CD4-positive, CD25-positive, alpha-beta regulatory T cell (primary cell): Measurements from ENCODE around the gene VPS45. TPM values are rescaled to one million over a fixed set of nuclear protein-coding genes. Genes with fewer than 3 reads are reported as not detected.
A peak's percentile ranks its signal among the peaks of the same experiment; 100 is the strongest.

Experiments
- ATAC-seq, 2 donors: fragments of 150-1000 bp; cut with Tn5 transposase; one replicate each; pipeline ENCODE4 v1.10.0; 2021; ENCODE audit warnings: low read depth in 2 of 2, moderate number of reproducible peaks in 2 of 2, moderate library complexity in 1 of 2
- DNase-seq, 3 donors: peaks; one replicate each; pipeline versions ENCODE4 v3.0.0 to v3.0.0-alpha.2; 2012 to 2022; ENCODE audit warnings: mixed read lengths in 1 of 3
- H3K27ac ChIP-seq: one replicate; pipeline ENCODE4 v1.7.0; 2013; ENCODE audit warnings: mild to moderate bottlenecking, low read length; ENCODE audit not compliant: insufficient read depth, poor library complexity, severe bottlenecking
- H3K27me3 ChIP-seq: one replicate; pipeline ENCODE4 v1.7.0; 2013; ENCODE audit warnings: low read length; ENCODE audit not compliant: control insufficient read depth, insufficient read depth
- H3K36me3 ChIP-seq: one replicate; pipeline ENCODE4 v1.7.0; 2013; ENCODE audit warnings: mild to moderate bottlenecking, low read length, moderate library complexity; ENCODE audit not compliant: control insufficient read depth, insufficient read depth
- H3K4me1 ChIP-seq: 2 replicates; pipeline ENCODE4 v1.7.0; 2013; ENCODE audit warnings: mild to moderate bottlenecking, low read length; ENCODE audit not compliant: insufficient read depth, control insufficient read depth, poor library complexity, severe bottlenecking
- H3K4me3 ChIP-seq: one replicate; pipeline ENCODE4 v1.7.0; 2013; ENCODE audit warnings: low read depth, mild to moderate bottlenecking, low read length, moderate library complexity
- H3K9me3 ChIP-seq, 2 experiments: 1 replicate in 1 of 2; 2 replicates in 1 of 2; pipeline ENCODE4 v1.7.0; 2013; ENCODE audit warnings: low read length in 2 of 2, mild to moderate bottlenecking in 1 of 2, moderate library complexity in 1 of 2; ENCODE audit not compliant: control insufficient read depth in 2 of 2
- H3K27ac Mint-ChIP-seq, 3 donors: one replicate each; pipeline ENCODE4 v1.8.0; 2020 to 2022; ENCODE audit warnings: mild to moderate bottlenecking in 3 of 3, mixed read lengths in 3 of 3, moderate library complexity in 2 of 3
- H3K27me3 Mint-ChIP-seq: one replicate; pipeline ENCODE4 v1.8.0; 2022; ENCODE audit warnings: mild to moderate bottlenecking, mixed read lengths
- H3K36me3 Mint-ChIP-seq: one replicate; pipeline ENCODE4 v1.8.0; 2020; ENCODE audit warnings: mixed read lengths
- H3K4me1 Mint-ChIP-seq, 4 donors: one replicate each; pipeline ENCODE4 v1.8.0; 2020 to 2022; ENCODE audit warnings: mixed read lengths in 4 of 4, mild to moderate bottlenecking in 1 of 4
- H3K4me3 Mint-ChIP-seq, 4 donors: one replicate each; pipeline ENCODE4 v1.8.0; 2020 to 2022; ENCODE audit warnings: mild to moderate bottlenecking in 4 of 4, mixed read lengths in 4 of 4, moderate library complexity in 3 of 4
- H3K9me3 Mint-ChIP-seq, 7 donors: one replicate each; pipeline ENCODE4 v1.8.0; 2020 to 2022; ENCODE audit warnings: mixed read lengths in 7 of 7, mild to moderate bottlenecking in 3 of 7, moderate library complexity in 2 of 7
- polyA plus RNA-seq, 4 donors: library from polyadenylated mRNA; unstranded; fragments of 300-500 nt; fragmentation: Illumina TruSeq; gene quantifications; one replicate each; pipeline ENCODE4 v1.2.3, GENCODE V29; 2021
- total RNA-seq: library from RNA; stranded (reverse); gene quantifications from one replicate; pipeline ENCODE4 v1.2.3, GENCODE V29; 2022

VPS45 gene
- total and polyA plus RNA-seq, 5 donors from 2014 or later = 23.4 to 27.8 (median 26.3) TPM

DNA sequence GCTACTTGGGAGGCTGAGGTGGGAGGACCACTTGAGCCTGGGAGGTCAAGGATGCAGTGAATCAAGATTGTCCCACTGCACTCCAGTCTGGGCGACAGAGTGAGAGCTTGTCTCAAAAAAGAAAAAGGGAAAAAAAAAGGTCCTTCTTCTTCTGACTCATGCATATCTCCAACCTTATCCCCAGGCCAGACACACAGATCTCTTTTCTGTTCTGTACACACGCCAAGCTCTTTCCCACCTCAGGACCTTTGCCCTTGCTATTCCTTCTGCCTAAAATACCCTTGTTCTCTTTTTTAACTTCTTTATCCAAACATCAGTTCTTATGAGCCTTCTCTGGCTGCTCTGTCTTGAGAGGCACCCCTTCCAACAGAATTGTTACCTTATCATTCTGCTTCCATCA is 104.2 kb downstream of the VPS45 start:
- Mint-ChIP-seq H3K4me1 (no peaks in the 10 kb centered on the region), H3K4me3 (no peak overlapping the region), H3K36me3 (no peaks in the 10 kb centered on the region), H3K9me3 (no peaks in the 10 kb centered on the region), H3K27ac (no peak overlapping the region), H3K27me3 (peaks cover 5% of the 10 kb centered on the region)
- Histone ChIP-seq H3K27me3 (no peaks in the 10 kb centered on the region), H3K27ac (no peak overlapping the region), H3K4me1 (peaks cover 3% of the 10 kb centered on the region), H3K4me3 (no peak overlapping the region), H3K36me3 (no peaks in the 10 kb centered on the region), H3K9me3 (no peaks in the 10 kb centered on the region)
- ATAC-seq (no peak), DNase-seq (no peak)

DNA sequence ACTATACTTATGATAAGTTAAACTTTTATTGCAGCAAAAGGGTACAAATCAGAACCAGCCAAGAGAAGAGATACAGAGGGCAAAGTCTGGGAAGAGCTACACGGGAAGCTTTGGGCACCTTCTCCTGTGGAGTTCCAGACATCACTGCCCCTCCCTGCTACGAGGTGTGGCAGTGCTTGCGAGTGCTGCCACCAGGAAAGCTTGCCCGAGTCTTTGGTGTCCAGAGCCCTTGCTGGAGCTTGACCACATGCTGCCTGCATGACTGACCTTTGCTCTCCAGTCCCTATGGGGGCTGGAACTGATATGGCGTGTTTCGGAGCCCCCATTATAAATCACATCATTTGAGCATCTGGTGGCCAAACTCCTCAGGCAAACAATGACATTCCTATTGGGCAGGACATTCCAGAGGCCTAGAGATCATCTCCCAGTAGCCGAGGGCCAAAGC is 105.6 kb downstream of the VPS45 start:
- Mint-ChIP-seq H3K27me3 (peaks cover 5% of the 10 kb centered on the region), H3K9me3 (no peaks in the 10 kb centered on the region), H3K4me1 (no peaks in the 10 kb centered on the region), H3K36me3 (no peaks in the 10 kb centered on the region), H3K27ac (no peak overlapping the region), H3K4me3 (no peak overlapping the region)
- H3K9me3 ChIP-seq = no peaks in the 10 kb centered on the region
- no peak overlapping the region for H3K4me3 ChIP-seq
- no peaks in the 10 kb centered on the region for H3K36me3 ChIP-seq
- no peaks in the 10 kb centered on the region for H3K27me3 ChIP-seq
- ATAC-seq (no peak), DNase-seq (no peak)
- H3K4me1 ChIP-seq = peaks cover 3% of the 10 kb centered on the region
- no peak overlapping the region for H3K27ac ChIP-seq

DNA sequence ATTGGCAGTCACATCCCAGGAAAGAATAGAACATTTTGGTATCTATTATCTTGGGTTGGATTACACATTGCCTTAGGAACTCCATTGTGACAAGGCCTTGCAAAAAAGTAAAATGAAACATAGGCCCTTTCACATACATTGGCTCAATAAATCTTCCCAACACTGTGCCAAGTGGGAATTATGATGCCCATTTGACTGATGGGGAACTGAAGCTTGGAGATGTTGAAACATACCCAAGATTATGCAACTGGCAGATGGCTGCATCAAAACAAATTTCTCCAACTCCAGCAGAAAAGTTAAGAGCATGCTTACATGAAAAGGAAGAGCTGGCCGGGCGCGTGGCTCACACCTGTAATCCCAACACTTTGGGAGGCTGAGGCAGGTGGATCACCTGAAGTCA is 109.0 kb downstream of the VPS45 start:
- ATAC-seq (no peak), DNase-seq (no peak)
- Mint-ChIP-seq H3K4me1 (no peaks in the 10 kb centered on the region), H3K36me3 (no peaks in the 10 kb centered on the region), H3K9me3 (no peaks in the 10 kb centered on the region), H3K4me3 (no peak overlapping the region), H3K27ac (no peak overlapping the region), H3K27me3 (peaks cover 5% of the 10 kb centered on the region)
- no peaks in the 10 kb centered on the region for H3K27me3 ChIP-seq
- H3K4me3 ChIP-seq = no peak overlapping the region
- no peak overlapping the region for H3K27ac ChIP-seq
- H3K4me1 ChIP-seq = no peaks in the 10 kb centered on the region
- H3K9me3 ChIP-seq = no peaks in the 10 kb centered on the region
- H3K36me3 ChIP-seq = no peaks in the 10 kb centered on the region

DNA sequence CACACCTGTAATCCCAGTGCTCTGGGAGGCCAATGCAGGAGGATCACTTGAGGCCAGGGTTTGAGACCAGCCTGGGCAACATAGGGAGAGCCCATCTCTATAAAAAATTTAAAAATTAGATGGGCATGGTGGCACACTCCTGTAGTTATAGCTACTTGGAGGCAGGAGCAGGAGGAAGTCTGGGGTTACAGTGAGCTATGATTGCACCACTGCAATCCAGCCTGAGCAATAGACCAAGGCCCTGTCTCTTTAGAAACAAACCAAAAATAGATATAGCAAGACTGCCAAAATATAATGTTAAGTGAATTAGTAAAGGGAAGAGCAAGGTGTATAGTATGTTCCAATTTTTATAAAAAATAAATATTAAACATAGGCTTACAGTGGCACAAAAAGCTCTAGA is 111.0 kb downstream of the VPS45 start:
- no peaks in the 10 kb centered on the region for H3K9me3 Mint-ChIP-seq
- H3K4me3 Mint-ChIP-seq = no peak overlapping the region
- Histone ChIP-seq H3K4me3 (no peak overlapping the region), H3K27me3 (no peaks in the 10 kb centered on the region), H3K9me3 (no peaks in the 10 kb centered on the region), H3K27ac (no peak overlapping the region), H3K36me3 (no peaks in the 10 kb centered on the region), H3K4me1 (no peaks in the 10 kb centered on the region)
- ATAC-seq (no peak), DNase-seq (no peak)
- H3K27ac Mint-ChIP-seq = no peak overlapping the region
- no peaks in the 10 kb centered on the region for H3K36me3 Mint-ChIP-seq
- H3K4me1 Mint-ChIP-seq = no peaks in the 10 kb centered on the region
- H3K27me3 Mint-ChIP-seq = peaks cover 1% of the 10 kb centered on the region

DNA sequence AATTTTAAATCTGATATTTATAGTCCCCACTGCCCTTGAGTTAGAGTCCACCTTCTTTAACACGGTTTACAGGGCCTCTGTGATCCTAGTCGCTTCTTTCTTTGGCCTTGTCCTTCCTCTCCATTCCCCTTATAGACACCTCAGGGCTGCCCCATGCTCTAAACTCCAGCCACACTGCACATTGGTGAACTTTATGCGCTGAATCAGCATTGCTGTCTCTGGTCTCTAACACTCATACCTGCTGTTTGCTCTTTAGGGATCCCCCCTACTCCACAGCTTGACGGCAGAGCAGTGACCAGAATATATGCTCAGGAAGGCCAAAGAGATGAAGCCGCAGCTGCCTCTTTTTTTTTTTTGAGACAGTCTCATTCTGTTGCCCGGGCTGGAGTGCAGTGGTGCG is 112.3 kb downstream of the VPS45 start:
- no peaks in the 10 kb centered on the region for H3K27me3 ChIP-seq
- peak overlapping the region in 1 of 3 donors; percentile 59 for H3K27ac Mint-ChIP-seq
- H3K4me1 ChIP-seq = no peaks in the 10 kb centered on the region
- no peaks in the 10 kb centered on the region for H3K36me3 Mint-ChIP-seq
- H3K4me3 ChIP-seq = no peak overlapping the region
- no peaks in the 10 kb centered on the region for H3K36me3 ChIP-seq
- H3K27me3 Mint-ChIP-seq = no peaks in the 10 kb centered on the region
- H3K4me1 Mint-ChIP-seq = no peaks in the 10 kb centered on the region
- no peaks in the 10 kb centered on the region for H3K9me3 Mint-ChIP-seq
- no peaks in the 10 kb centered on the region for H3K9me3 ChIP-seq
- no peak overlapping the region for H3K27ac ChIP-seq
- no peak overlapping the region for H3K4me3 Mint-ChIP-seq
- ATAC-seq (no peak), DNase-seq (no peak)

DNA sequence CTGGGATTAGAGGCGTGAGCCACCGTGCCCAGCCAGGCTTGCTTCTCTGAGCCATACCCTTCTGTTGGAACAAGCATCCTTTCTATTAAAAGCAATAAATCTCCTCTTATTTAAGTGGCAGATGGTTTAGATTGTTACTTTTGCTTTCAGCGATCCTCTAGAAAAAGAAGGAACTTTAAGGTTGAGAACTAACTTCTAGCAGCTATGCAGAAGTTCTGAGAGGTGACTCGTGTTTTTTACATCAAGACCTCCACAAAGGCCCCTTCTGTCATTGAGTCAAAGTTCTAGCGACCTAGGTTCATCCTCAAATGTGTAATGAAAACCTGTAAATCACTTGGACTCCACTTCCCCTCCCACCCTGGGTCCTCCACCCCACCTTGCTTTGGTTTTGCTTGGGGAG is 112.9 kb downstream of the VPS45 start:
- Histone ChIP-seq H3K27me3 (no peaks in the 10 kb centered on the region), H3K4me1 (no peaks in the 10 kb centered on the region), H3K9me3 (no peaks in the 10 kb centered on the region), H3K36me3 (no peaks in the 10 kb centered on the region), H3K27ac (no peak overlapping the region), H3K4me3 (no peak overlapping the region)
- Mint-ChIP-seq H3K27me3 (no peaks in the 10 kb centered on the region), H3K36me3 (no peaks in the 10 kb centered on the region), H3K4me1 (no peaks in the 10 kb centered on the region), H3K9me3 (no peaks in the 10 kb centered on the region), H3K4me3 (no peak overlapping the region), H3K27ac (no peak overlapping the region)
- no peak for ATAC-seq
- no peak for DNase-seq

DNA sequence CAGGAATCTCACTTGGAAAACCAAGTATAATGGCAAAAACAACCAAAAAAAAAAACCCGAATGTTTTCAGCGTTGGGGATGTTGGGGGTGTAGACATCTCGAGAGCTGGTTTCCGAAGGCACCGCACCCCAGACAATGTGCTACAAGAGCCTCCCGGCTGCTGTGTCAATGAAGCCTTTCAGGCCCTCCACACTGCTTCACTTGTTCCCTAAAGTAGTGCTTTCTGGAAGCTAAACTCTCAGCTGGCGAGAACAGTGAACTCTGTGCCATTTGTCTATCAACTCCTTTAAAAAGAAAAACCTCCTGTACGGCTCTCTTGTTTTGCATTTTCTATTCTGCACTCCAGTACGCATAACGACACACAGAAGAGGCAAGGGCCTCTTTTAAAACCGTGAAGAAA is 114.7 kb downstream of the VPS45 start:
- DNase-seq (no peak), ATAC-seq (no peak)
- Histone ChIP-seq H3K4me3 (no peak overlapping the region), H3K27me3 (no peaks in the 10 kb centered on the region), H3K36me3 (no peaks in the 10 kb centered on the region), H3K9me3 (no peaks in the 10 kb centered on the region), H3K4me1 (peaks cover 5% of the 10 kb centered on the region), H3K27ac (no peak overlapping the region)
- no peaks in the 10 kb centered on the region for H3K36me3 Mint-ChIP-seq
- no peak overlapping the region for H3K4me3 Mint-ChIP-seq
- H3K9me3 Mint-ChIP-seq = no peaks in the 10 kb centered on the region
- no peak overlapping the region for H3K27ac Mint-ChIP-seq
- H3K27me3 Mint-ChIP-seq = peaks cover under 1% of the 10 kb centered on the region
- H3K4me1 Mint-ChIP-seq = peaks cover 3 to 10% (median 6%) of the 10 kb centered on the region in 4 donors

DNA sequence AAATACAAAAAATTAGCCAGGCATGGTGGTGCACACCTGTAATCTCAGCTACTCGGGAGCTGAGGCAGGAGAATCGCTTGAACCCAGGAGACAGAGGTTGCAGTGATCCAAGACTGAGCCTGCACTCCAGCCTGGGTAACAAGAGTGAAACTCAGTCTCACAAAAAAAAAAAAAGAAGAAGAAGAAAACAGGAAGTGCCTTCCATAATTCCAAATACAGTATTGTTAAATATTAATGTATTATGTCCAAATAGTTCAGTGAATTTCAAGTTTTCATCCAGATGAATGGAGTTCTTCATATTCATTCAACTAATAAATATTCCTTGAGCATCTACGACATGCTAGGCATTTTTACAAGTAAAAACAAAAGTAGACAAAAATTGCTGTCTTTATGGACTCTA is 115.5 kb downstream of the VPS45 start:
- Histone ChIP-seq H3K4me1 (peaks cover 5% of the 10 kb centered on the region), H3K36me3 (no peaks in the 10 kb centered on the region), H3K27ac (no peak overlapping the region), H3K4me3 (no peak overlapping the region), H3K27me3 (no peaks in the 10 kb centered on the region), H3K9me3 (no peaks in the 10 kb centered on the region)
- peaks cover 6 to 14% (median 10%) of the 10 kb centered on the region in 4 donors for H3K4me1 Mint-ChIP-seq
- peaks cover 5% of the 10 kb centered on the region for H3K27me3 Mint-ChIP-seq
- no peak overlapping the region for H3K4me3 Mint-ChIP-seq
- no peaks in the 10 kb centered on the region for H3K36me3 Mint-ChIP-seq
- ATAC-seq (no peak), DNase-seq (no peak)
- no peaks in the 10 kb centered on the region for H3K9me3 Mint-ChIP-seq
- H3K27ac Mint-ChIP-seq = no peak overlapping the region
